Endodermal cell (in vitro differentiated cells): ENCODE data around the gene KIR3DL1. TPM values are rescaled to one million over a fixed set of nuclear protein-coding genes. Genes with fewer than 3 reads are reported as not detected.
"Not testable (repeated sequence)": the region's sequence is repeated elsewhere in the genome, so short reads cannot be mapped to it uniquely, and the experiment has no call there.

Experiments
- DNase-seq: peaks from one replicate; pipeline ENCODE4 v3.0.0-alpha.2; 2017
- H3K27ac ChIP-seq: 2 replicates; pipeline ENCODE4 v1.5.1; 2013; ENCODE audit warnings: mild to moderate bottlenecking, low read depth, low read length, moderate library complexity
- H3K27me3 ChIP-seq: 2 replicates; pipeline ENCODE4 v1.6.1; 2013; ENCODE audit warnings: mild to moderate bottlenecking, low read length, moderate library complexity; ENCODE audit not compliant: insufficient read depth, control insufficient read depth, poor library complexity, severe bottlenecking
- H3K36me3 ChIP-seq: 2 replicates; pipeline ENCODE4 v1.7.0; 2013; ENCODE audit warnings: mild to moderate bottlenecking, low read length, moderate library complexity; ENCODE audit not compliant: control insufficient read depth, insufficient read depth
- H3K4me1 ChIP-seq: one replicate; pipeline ENCODE4 v1.7.0; 2013; ENCODE audit warnings: low read length; ENCODE audit not compliant: control insufficient read depth, insufficient read depth
- H3K4me3 ChIP-seq: 2 replicates; pipeline ENCODE4 v1.5.1; 2013; ENCODE audit warnings: mild to moderate bottlenecking, low read length, moderate library complexity
- H3K9ac ChIP-seq: 2 replicates; pipeline ENCODE4 v1.6.1; 2013; ENCODE audit warnings: mild to moderate bottlenecking, low read length, moderate library complexity; ENCODE audit not compliant: poor library complexity, severe bottlenecking; ENCODE audit errors: extremely low read depth
- H3K9me3 ChIP-seq: 2 replicates; pipeline ENCODE4 v1.6.1; 2013; ENCODE audit warnings: mild to moderate bottlenecking, low read length, moderate library complexity; ENCODE audit not compliant: control insufficient read depth
- H3K27ac Mint-ChIP-seq: 2 replicates; pipeline ENCODE4 v1.8.0; 2020; ENCODE audit warnings: mixed read lengths
- H3K27me3 Mint-ChIP-seq: 2 replicates; pipeline ENCODE4 v1.8.0; 2021; ENCODE audit warnings: mild to moderate bottlenecking, mixed read lengths; ENCODE audit not compliant: insufficient read depth
- H3K36me3 Mint-ChIP-seq: 2 replicates; pipeline ENCODE4 v1.8.0; 2020; ENCODE audit warnings: low read depth, mixed read lengths
- H3K4me1 Mint-ChIP-seq: 2 replicates; pipeline ENCODE4 v1.8.0; 2020; ENCODE audit warnings: mixed read lengths
- H3K4me3 Mint-ChIP-seq: 2 replicates; pipeline ENCODE4 v1.8.0; 2020; ENCODE audit warnings: mild to moderate bottlenecking, moderate library complexity, mixed read lengths
- H3K9me3 Mint-ChIP-seq: 2 replicates; pipeline ENCODE4 v1.8.0; 2020; ENCODE audit warnings: mild to moderate bottlenecking, mixed read lengths
- CTCF ChIP-seq: fragments of 200-600 bp; sonication (generic); conservative IDR thresholded peaks from 2 replicates; pipeline ENCODE4 v1.5.0; 2021; ENCODE audit warnings: antibody characterized with exemption, mild to moderate bottlenecking
- WGBS, 2 experiments: methylation state at CpG; one replicate each; pipeline versions ENCODE4 v1.1.5 to v1.1.7; 2013; ENCODE audit warnings: missing lambda C conversion rate in 2 of 2, mixed read lengths in 1 of 2; ENCODE audit not compliant: insufficient coverage in 1 of 2, insufficient read length in 1 of 2; 5-methylcytosine and 5-hydroxymethylcytosine counted together
- total RNA-seq, 2 donors: library from RNA; stranded (reverse); fragmentation: NEBNext Ultra II Directional in 1 of 2; extraction: Animal tissue kit (Norgen Biotek cat#: 25700) in 1 of 2; gene quantifications; 2 replicates in 1 of 2; 3 replicates in 1 of 2; pipeline ENCODE4 v1.2.1, GENCODE V29; 2021

Gene KIR3DL1
- total RNA-seq, 2 donors from 2014 or later, result not detected

DNA sequence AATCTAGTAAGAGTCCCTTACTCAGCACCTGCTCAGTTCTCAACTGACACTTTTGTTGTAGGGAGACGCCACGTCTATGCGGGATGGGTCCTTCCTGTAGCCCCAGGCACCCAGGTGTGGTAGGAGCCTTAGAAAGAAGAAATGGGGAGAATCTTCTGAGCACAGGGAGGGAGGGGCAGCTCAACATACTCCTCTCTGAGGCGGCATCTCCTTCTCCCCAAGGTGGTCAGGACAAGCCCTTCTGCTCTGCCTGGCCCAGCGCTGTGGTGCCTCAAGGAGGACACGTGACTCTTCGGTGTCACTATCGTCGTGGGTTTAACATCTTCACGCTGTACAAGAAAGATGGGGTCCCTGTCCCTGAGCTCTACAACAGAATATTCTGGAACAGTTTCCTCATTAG lies 11.7 kb upstream of the KIR3DL1 start:
- Histone ChIP-seq H3K9me3 (peaks cover 39% of the 10 kb centered on the region), H3K36me3 (no peaks in the 10 kb centered on the region), H3K4me1 (no peaks in the 10 kb centered on the region), H3K9ac (no peak overlapping the region), H3K4me3 (no peak overlapping the region), H3K27me3 (no peaks in the 10 kb centered on the region), H3K27ac (no peak overlapping the region)
- WGBS, 2 experiments, result 75 to 84% methylated on average over 7 to 10 of the region's 10 CpGs
- no peak for DNase-seq
- Mint-ChIP-seq H3K27ac (no peak overlapping the region), H3K27me3 (peaks cover 1% of the 10 kb centered on the region), H3K4me3 (no peak overlapping the region), H3K36me3 (no peaks in the 10 kb centered on the region), H3K4me1 (no peaks in the 10 kb centered on the region), H3K9me3 (peaks cover 78% of the 10 kb centered on the region)
- no peak for TF ChIP-seq CTCF

DNA sequence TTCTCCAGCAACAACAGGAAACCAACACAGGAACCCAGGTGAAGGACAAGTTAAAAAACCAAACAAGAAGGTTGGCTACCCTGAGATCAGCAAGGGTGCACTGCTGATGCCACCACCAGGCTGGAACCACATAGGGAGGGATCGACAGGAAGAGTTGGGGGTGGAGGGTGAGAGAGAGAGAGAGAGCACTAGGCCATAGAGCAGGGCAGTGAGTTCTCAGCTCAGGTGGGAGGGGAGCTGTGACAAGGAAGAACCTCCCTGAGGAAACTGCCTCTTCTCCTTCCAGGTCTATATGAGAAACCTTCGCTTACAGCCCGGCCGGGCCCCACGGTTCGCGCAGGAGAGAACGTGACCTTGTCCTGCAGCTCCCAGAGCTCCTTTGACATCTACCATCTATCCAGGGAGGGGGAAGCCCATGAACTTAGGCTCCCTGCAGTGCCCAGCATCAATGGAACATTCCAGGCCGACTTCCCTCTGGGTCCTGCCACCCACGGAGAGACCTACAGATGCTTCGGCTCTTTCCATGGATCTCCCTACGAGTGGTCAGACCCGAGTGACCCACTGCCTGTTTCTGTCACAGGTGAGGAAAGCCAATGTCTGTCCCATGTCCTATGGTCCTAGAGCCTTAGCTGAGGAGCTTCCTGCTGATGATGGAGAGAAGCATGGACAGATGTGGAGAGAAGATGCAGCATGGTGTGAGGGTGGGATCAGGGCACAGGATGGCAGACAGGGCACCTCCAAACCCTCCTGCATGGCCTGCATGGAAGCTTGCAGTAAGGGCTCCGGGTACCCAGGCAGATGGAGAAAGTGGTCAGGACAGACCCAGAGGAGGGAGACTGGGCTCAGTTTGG lies 10.4 kb upstream of the KIR3DL1 start:
- no peak overlapping the region for H3K4me3 ChIP-seq
- H3K9me3 ChIP-seq, result peaks cover 46% of the 10 kb centered on the region
- WGBS, 2 experiments, result 79 to 82% methylated on average over 6 to 14 of the region's 14 CpGs
- Mint-ChIP-seq H3K36me3 (no peaks in the 10 kb centered on the region), H3K4me3 (no peak overlapping the region), H3K4me1 (no peaks in the 10 kb centered on the region), H3K9me3 (peaks cover 92% of the 10 kb centered on the region), H3K27ac (no peak overlapping the region), H3K27me3 (peaks cover 1% of the 10 kb centered on the region)
- DNase-seq, result no peak
- H3K36me3 ChIP-seq, result no peaks in the 10 kb centered on the region
- no peak overlapping the region for H3K27ac ChIP-seq
- H3K27me3 ChIP-seq, result no peaks in the 10 kb centered on the region
- TF ChIP-seq CTCF, result no peak
- H3K9ac ChIP-seq, result no peak overlapping the region
- no peaks in the 10 kb centered on the region for H3K4me1 ChIP-seq

- H3K27me3 ChIP-seq, result no peaks in the 10 kb centered on the region
- no peak overlapping the region for H3K4me3 ChIP-seq
- no peak for DNase-seq
- H3K27ac ChIP-seq, result no peak overlapping the region
- peaks cover 48% of the 10 kb centered on the region for H3K9me3 ChIP-seq
- Mint-ChIP-seq H3K4me1 (no peaks in the 10 kb centered on the region), H3K27ac (no peak overlapping the region), H3K9me3 (peaks cover 96% of the 10 kb centered on the region), H3K27me3 (peaks cover 1% of the 10 kb centered on the region), H3K4me3 (no peak overlapping the region), H3K36me3 (no peaks in the 10 kb centered on the region)
- H3K9ac ChIP-seq, result no peak overlapping the region
- H3K36me3 ChIP-seq, result no peaks in the 10 kb centered on the region
- TF ChIP-seq CTCF, result no peak
- WGBS, 2 experiments, result 59 to 75% methylated on average over 2 of the region's 2 CpGs
- no peaks in the 10 kb centered on the region for H3K4me1 ChIP-seq
These were observed 9.8 kb upstream of the KIR3DL1 start for GRCh38 chr19:54806516-54806838.

DNA sequence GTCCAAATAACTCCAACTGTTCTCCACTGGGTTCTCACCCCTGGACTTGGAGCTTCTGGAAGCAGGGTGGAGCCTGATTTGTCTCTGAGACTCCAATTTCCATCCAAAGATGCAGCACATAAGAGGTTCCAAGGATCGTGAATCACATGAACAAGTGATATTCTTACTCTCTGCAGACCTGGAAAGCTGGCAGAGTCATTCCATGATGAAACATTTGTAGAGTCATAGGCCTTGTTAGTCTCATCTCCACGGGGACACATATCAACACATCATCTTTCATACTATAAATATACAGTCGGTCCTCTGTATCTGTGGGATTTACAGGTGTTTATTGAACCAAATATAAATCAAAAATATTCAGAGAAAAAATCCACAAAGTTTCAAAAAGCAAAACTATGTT lies 1.7 kb upstream of the KIR3DL1 start:
- not testable (repeated sequence) for H3K9ac ChIP-seq, H3K4me3 Mint-ChIP-seq, H3K27ac ChIP-seq, H3K4me1 Mint-ChIP-seq, H3K36me3 ChIP-seq, H3K27me3 ChIP-seq, H3K27ac Mint-ChIP-seq, H3K27me3 Mint-ChIP-seq, H3K4me3 ChIP-seq, DNase-seq, H3K4me1 ChIP-seq, H3K36me3 Mint-ChIP-seq
- peaks cover 92% of the 10 kb centered on the region for H3K9me3 Mint-ChIP-seq
- WGBS, 2 experiments, result 20 to 58% methylated on average over 1 to 2 of the region's 3 CpGs
- peaks cover 19% of the 10 kb centered on the region for H3K9me3 ChIP-seq
